Vein endothelial cell (primary cell): Measurements from ENCODE around the gene ASB13. TPM values are rescaled to one million over a fixed set of nuclear protein-coding genes. Genes with fewer than 3 reads are reported as not detected.

Experiments
- small RNA-seq: library from RNA; depleted of rRNA; stranded (forward); fragments of <200 nt; gene quantifications from one replicate; pipeline ENCODE3, GENCODE V24; 2012
- total RNA-seq: library from RNA; depleted of rRNA; stranded (reverse); fragments of >200 nt; gene quantifications from 2 replicates; pipeline ENCODE4 v1.2.3, GENCODE V29; 2012

Gene ASB13
- 7.8 and 8.8 TPM in 2 replicates for total RNA-seq

GRCh38 chr10:5666008-5666840, at the start of gene ASB13:
Gene ASB13 (minus strand): TSS chr10:5666595. CDS start chr10:5666551, 44 bp downstream.

GRCh38 chr10:5684318-5684970, 18.0 kb upstream of the ASB13 start, which contains the start of gene TASOR2:
Gene TASOR2 (plus strand): TSS chr10:5684838. CDS start chr10:5720643, 35,805 bp downstream.

Small RNA genes lying within 50 kb of the gene (small RNA-seq; reads per million reads assigned to genes)
- gene AL365356.2 (not detected), gene RN7SL445P (not detected)

Other genes with a start within 250 kb of the ASB13 start
- gene CALML5, start 167.0 kb downstream of the ASB13 start, total RNA-seq = not detected in 2 replicates
- not detected in 2 replicates for gene CALML3, start 141.6 kb downstream of the ASB13 start, total RNA-seq
- 74.0 and 76.4 TPM in 2 replicates for gene TASOR2, start 18.2 kb upstream of the ASB13 start, total RNA-seq
- 629 and 694 TPM in 2 replicates for gene GDI2, start 146.8 kb upstream of the ASB13 start, total RNA-seq
- gene ANKRD16, start 223.3 kb upstream of the ASB13 start, total RNA-seq = 7.4 and 9.5 TPM in 2 replicates
- gene FBH1, start 223.6 kb upstream of the ASB13 start, total RNA-seq = 84.8 and 106 TPM in 2 replicates